ENCODE results near the gene SMIM23. TPM values are rescaled to one million over a fixed set of nuclear protein-coding genes. Genes with fewer than 3 reads are reported as not detected.
A peak's percentile ranks its signal among the peaks of the same experiment; 100 is the strongest.

SMIM23 gene
- total and polyA plus RNA-seq, 2 experiments from 2014 or later, result not detected

- no peak overlapping the region for H3K4me3 Mint-ChIP-seq
These were observed 15.5 kb upstream of the SMIM23 start for GRCh38 chr5:171770153-171770552.

More at GRCh38 chr5:171770153-171770552, 15.5 kb upstream of the SMIM23 start:
- Histone ChIP-seq H4K20me1 (replicated peaks; ENCODE audit: insufficient read depth) (no peaks in the 10 kb centered on the region), H2AFZ (peak overlapping the region; percentile 65; the same call in 1 of the 2 replicates), H3K27me3 (ENCODE audit: insufficient read depth) (no peaks in the 10 kb centered on the region), H3K4me3 (no peak overlapping the region), H3K79me2 (replicated peaks; ENCODE audit: insufficient read depth) (no peaks in the 10 kb centered on the region), H3K36me3 (ENCODE audit: insufficient read depth) (no peaks in the 10 kb centered on the region), H3K9me2 (ENCODE audit: insufficient read depth) (no peaks in the 10 kb centered on the region), H3K27ac (ENCODE audit: low read depth) (no peak overlapping the region), H3F3A (replicated peaks; ENCODE audit: low read depth) (no peaks in the 10 kb centered on the region), H3K4me1 (ENCODE audit: insufficient read depth) (no peaks in the 10 kb centered on the region), H3K4me2 (peak overlapping the region; percentile 6; the same call in 1 of the 2 replicates)
- H3K27ac Mint-ChIP-seq, result no peak overlapping the region; the same call in 1 of the 2 replicates
- H3K27me3 Mint-ChIP-seq (ENCODE audit: insufficient read depth, low read depth, poor library complexity), result peaks cover 2% of the 10 kb centered on the region
- peaks cover 7% of the 10 kb centered on the region for H3K4me1 Mint-ChIP-seq
- H3K9me3 Mint-ChIP-seq, result peaks cover 8% of the 10 kb centered on the region; the same call in 2 of the 3 replicates
- peak; percentile 71 for DNase-seq (ENCODE audit: low spot score)
- H3K36me3 Mint-ChIP-seq (ENCODE audit: low read depth), result no peaks in the 10 kb centered on the region
- peak; percentile 99 for ATAC-seq
- TF ChIP-seq CTCF (conservative IDR thresholded peaks at IDR 0.05; ENCODE audit: low read depth in 2 of 2) (peak; percentile 27 to 55; a peak in 3 of 4 replicates), REST (IDR thresholded peaks at IDR 0.05; ENCODE audit: unreplicated experiment) (no peak)
